Thyroid gland (tissue), 4 donors: ENCODE data around the gene AKNAD1.

Experiments used
- POLR2A ChIP-seq, 2 donors: fragments of 450-650 bp; IDR thresholded peaks; one replicate each; pipeline ENCODE4 v1.6.1; 2017; ENCODE audit warnings: antibody characterized with exemption in 2 of 2, mild to moderate bottlenecking in 2 of 2, moderate library complexity in 1 of 2
- TF ChIP-seq, protein P1 (sequence below), 6 experiments: fragments of 200-600 bp in 3 of 6; fragments of 450-650 bp in 3 of 6; sonication (generic) in 3 of 6; IDR thresholded peaks; one replicate each; pipeline ENCODE4 v1.5.1; 2016 to 2019; ENCODE audit warnings: antibody characterized with exemption in 6 of 6, mild to moderate bottlenecking in 2 of 6, inconsistent platforms in 1 of 6, moderate library complexity in 1 of 6

DNA sequence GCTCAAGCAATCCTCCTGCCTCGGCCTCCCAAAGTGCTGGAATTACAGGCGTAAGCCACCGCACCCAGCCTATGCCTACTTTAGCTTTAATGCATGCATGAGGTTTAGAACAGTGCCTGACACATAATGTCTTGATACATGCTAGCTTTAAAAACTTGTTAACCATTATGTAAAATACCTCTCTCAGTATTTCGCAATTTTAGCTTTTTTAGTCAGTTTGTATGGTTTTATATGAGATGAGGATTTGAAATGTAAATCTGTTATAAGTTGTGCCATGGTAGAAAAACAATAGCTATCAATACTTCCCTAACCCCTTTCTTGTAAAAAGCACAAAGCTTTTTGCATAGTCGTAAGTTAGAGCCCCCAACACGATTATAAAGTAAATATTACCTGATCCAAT lies 4.7 kb upstream of the AKNAD1 start:
- TF ChIP-seq, protein P1, sequence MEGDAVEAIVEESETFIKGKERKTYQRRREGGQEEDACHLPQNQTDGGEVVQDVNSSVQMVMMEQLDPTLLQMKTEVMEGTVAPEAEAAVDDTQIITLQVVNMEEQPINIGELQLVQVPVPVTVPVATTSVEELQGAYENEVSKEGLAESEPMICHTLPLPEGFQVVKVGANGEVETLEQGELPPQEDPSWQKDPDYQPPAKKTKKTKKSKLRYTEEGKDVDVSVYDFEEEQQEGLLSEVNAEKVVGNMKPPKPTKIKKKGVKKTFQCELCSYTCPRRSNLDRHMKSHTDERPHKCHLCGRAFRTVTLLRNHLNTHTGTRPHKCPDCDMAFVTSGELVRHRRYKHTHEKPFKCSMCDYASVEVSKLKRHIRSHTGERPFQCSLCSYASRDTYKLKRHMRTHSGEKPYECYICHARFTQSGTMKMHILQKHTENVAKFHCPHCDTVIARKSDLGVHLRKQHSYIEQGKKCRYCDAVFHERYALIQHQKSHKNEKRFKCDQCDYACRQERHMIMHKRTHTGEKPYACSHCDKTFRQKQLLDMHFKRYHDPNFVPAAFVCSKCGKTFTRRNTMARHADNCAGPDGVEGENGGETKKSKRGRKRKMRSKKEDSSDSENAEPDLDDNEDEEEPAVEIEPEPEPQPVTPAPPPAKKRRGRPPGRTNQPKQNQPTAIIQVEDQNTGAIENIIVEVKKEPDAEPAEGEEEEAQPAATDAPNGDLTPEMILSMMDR (IDR thresholded peaks at IDR 0.05): no peak
- no peak for TF ChIP-seq POLR2A (IDR thresholded peaks at IDR 0.05)
